Measurements from ENCODE around the gene DLGAP4.

DLGAP4 gene

GRCh38 chr20:36339646-36340592 lies 33.8 kb downstream of the DLGAP4 start:
- no peaks in the 10 kb centered on the region for H3K9me3 ChIP-seq
- no peak overlapping the region for H3K4me3 ChIP-seq
- peaks cover 24% of the 10 kb centered on the region; the same call in 1 of the 2 replicates for H4K20me1 ChIP-seq
- H3K27ac ChIP-seq: no peak overlapping the region
- no peak overlapping the region for H3K9ac ChIP-seq
- H3K27me3 ChIP-seq: no peaks in the 10 kb centered on the region
- H3K36me3 ChIP-seq: no peaks in the 10 kb centered on the region
- no peaks in the 10 kb centered on the region; the same call in 1 of the 2 replicates for H3K4me1 ChIP-seq
- H3K4me2 ChIP-seq: no peak overlapping the region
- no peak for TF ChIP-seq Cebpa-rat (IDR thresholded peaks at IDR 0.05)

GRCh38 chr20:36340593-36340990 lies 34.5 kb downstream of the DLGAP4 start:
- H3K36me3 ChIP-seq: no peaks in the 10 kb centered on the region
- H3K27ac ChIP-seq: no peak overlapping the region
- H3K27me3 ChIP-seq: no peaks in the 10 kb centered on the region
- H3K4me3 ChIP-seq: no peak overlapping the region
- TF ChIP-seq Cebpa-rat (IDR thresholded peaks at IDR 0.05): no peak
- H3K4me1 ChIP-seq: no peaks in the 10 kb centered on the region; the same call in 1 of the 2 replicates
- H3K9me3 ChIP-seq: no peaks in the 10 kb centered on the region
- no peak overlapping the region for H3K4me2 ChIP-seq
- peaks cover 24% of the 10 kb centered on the region; the same call in 1 of the 2 replicates for H4K20me1 ChIP-seq
- H3K9ac ChIP-seq: no peak overlapping the region

- H3K4me1 ChIP-seq: no peaks in the 10 kb centered on the region; the same call in 1 of the 2 replicates
- no peak overlapping the region for H3K4me2 ChIP-seq
- no peak overlapping the region for H3K4me3 ChIP-seq
- no peaks in the 10 kb centered on the region for H3K9me3 ChIP-seq
- H3K27ac ChIP-seq: no peak overlapping the region
- H3K9ac ChIP-seq: no peak overlapping the region
- no peaks in the 10 kb centered on the region for H3K27me3 ChIP-seq
- peaks cover 24% of the 10 kb centered on the region; the same call in 1 of the 2 replicates for H4K20me1 ChIP-seq
- H3K36me3 ChIP-seq: no peaks in the 10 kb centered on the region
- no peak for TF ChIP-seq Cebpa-rat (IDR thresholded peaks at IDR 0.05)
Measured at GRCh38 chr20:36341331-36342020, 35.3 kb downstream of the DLGAP4 start.

GRCh38 chr20:36342331-36343120 lies 36.4 kb downstream of the DLGAP4 start:
- H4K20me1 ChIP-seq: peaks cover 24% of the 10 kb centered on the region; the same call in 1 of the 2 replicates
- no peak overlapping the region for H3K4me3 ChIP-seq
- H3K4me2 ChIP-seq: no peak overlapping the region
- TF ChIP-seq Cebpa-rat (IDR thresholded peaks at IDR 0.05): no peak
- no peaks in the 10 kb centered on the region for H3K9me3 ChIP-seq
- no peak overlapping the region for H3K27ac ChIP-seq
- H3K27me3 ChIP-seq: no peaks in the 10 kb centered on the region
- H3K9ac ChIP-seq: no peak overlapping the region
- no peaks in the 10 kb centered on the region for H3K4me1 ChIP-seq
- H3K36me3 ChIP-seq: no peaks in the 10 kb centered on the region

- H4K20me1 ChIP-seq: peaks cover 24% of the 10 kb centered on the region; the same call in 1 of the 2 replicates
- H3K9ac ChIP-seq: no peak overlapping the region
- H3K27me3 ChIP-seq: no peaks in the 10 kb centered on the region
- H3K4me3 ChIP-seq: no peak overlapping the region
- H3K9me3 ChIP-seq: no peaks in the 10 kb centered on the region
- H3K4me1 ChIP-seq: no peaks in the 10 kb centered on the region
- no peaks in the 10 kb centered on the region for H3K36me3 ChIP-seq
- TF ChIP-seq Cebpa-rat (IDR thresholded peaks at IDR 0.05): no peak
- no peak overlapping the region for H3K27ac ChIP-seq
- H3K4me2 ChIP-seq: no peak overlapping the region
Measured at GRCh38 chr20:36343641-36344040, 37.5 kb downstream of the DLGAP4 start.

- no peak for TF ChIP-seq Cebpa-rat (IDR thresholded peaks at IDR 0.05)
- Histone ChIP-seq H3K27me3 (no peaks in the 10 kb centered on the region), H3K4me3 (no peak overlapping the region)
Measured at GRCh38 chr20:36344517-36345132, 38.5 kb downstream of the DLGAP4 start.

GRCh38 chr20:36346256-36346655 lies 40.1 kb downstream of the DLGAP4 start:
- TF ChIP-seq Cebpa-rat (IDR thresholded peaks at IDR 0.05): no peak
- no peaks in the 10 kb centered on the region for H3K4me1 ChIP-seq

More at GRCh38 chr20:36344517-36345132, 38.5 kb downstream of the DLGAP4 start:
- Histone ChIP-seq H4K20me1 (peaks cover 24% of the 10 kb centered on the region; the same call in 1 of the 2 replicates), H3K4me2 (no peak overlapping the region), H3K9me3 (no peaks in the 10 kb centered on the region), H3K4me1 (no peaks in the 10 kb centered on the region), H3K27ac (no peak overlapping the region), H3K36me3 (no peaks in the 10 kb centered on the region), H3K9ac (no peak overlapping the region)

GRCh38 chr20:36349384-36350170 lies 43.4 kb downstream of the DLGAP4 start:
- Histone ChIP-seq H3K4me2 (no peak overlapping the region), H3K27ac (no peak overlapping the region), H3K9me3 (no peaks in the 10 kb centered on the region), H3K4me3 (no peak overlapping the region), H3K36me3 (no peaks in the 10 kb centered on the region), H4K20me1 (no peaks in the 10 kb centered on the region), H3K4me1 (no peaks in the 10 kb centered on the region), H3K27me3 (no peaks in the 10 kb centered on the region), H3K9ac (no peak overlapping the region)
- TF ChIP-seq Cebpa-rat (IDR thresholded peaks at IDR 0.05): no peak

More at GRCh38 chr20:36346256-36346655, 40.1 kb downstream of the DLGAP4 start:
- Histone ChIP-seq H3K36me3 (no peaks in the 10 kb centered on the region), H3K9ac (no peak overlapping the region), H4K20me1 (peaks cover 24% of the 10 kb centered on the region; the same call in 1 of the 2 replicates), H3K4me3 (no peak overlapping the region), H3K4me2 (no peak overlapping the region), H3K27me3 (no peaks in the 10 kb centered on the region), H3K27ac (no peak overlapping the region), H3K9me3 (no peaks in the 10 kb centered on the region)
